CD14-positive monocyte (primary cell): ENCODE measurements around the gene NR2F1. TPM values are rescaled to one million over a fixed set of nuclear protein-coding genes. Genes with fewer than 3 reads are reported as not detected.
A peak's percentile ranks its signal among the peaks of the same experiment; 100 is the strongest.

Experiments used
- DNase-seq, 3 donors: peaks; one replicate each; pipeline ENCODE4 v3.0.0-alpha.2; 2011 to 2022
- H2AFZ ChIP-seq: 2 replicates; pipeline ENCODE4 v1.6.0; 2012; ENCODE audit warnings: mild to moderate bottlenecking, low read depth, low read length, inconsistent platforms; ENCODE audit not compliant: insufficient read depth, poor library complexity, severe bottlenecking
- H3K27ac ChIP-seq, 2 donors: 1 replicate in 1 of 2; 2 replicates in 1 of 2; pipeline ENCODE4 v1.5.1; 2012 to 2013; ENCODE audit warnings: low read length in 2 of 2, control low read depth in 1 of 2, inconsistent platforms in 1 of 2, low read depth in 1 of 2, mild to moderate bottlenecking in 1 of 2
- H3K27me3 ChIP-seq, 2 donors: one replicate each; pipeline versions ENCODE4 v1.6.0 to v1.6.1; 2011 to 2013; ENCODE audit warnings: low read length in 2 of 2; ENCODE audit not compliant: control insufficient read depth in 2 of 2, insufficient read depth in 2 of 2
- H3K36me3 ChIP-seq, 2 donors: replicated peaks in 1 of 2; 1 replicate in 1 of 2; 2 replicates in 1 of 2; pipeline versions ENCODE4 v1.5.1 to v1.6.1; 2012 to 2013; ENCODE audit warnings: low read length in 2 of 2, control low read depth in 1 of 2, inconsistent platforms in 1 of 2, mild to moderate bottlenecking in 1 of 2; ENCODE audit not compliant: insufficient read depth in 2 of 2, control insufficient read depth in 1 of 2
- H3K4me1 ChIP-seq, 2 donors: 1 replicate in 1 of 2; 2 replicates in 1 of 2; pipeline versions ENCODE4 v1.5.1 to v1.6.1; 2012 to 2013; ENCODE audit warnings: low read length in 2 of 2, control low read depth in 1 of 2, inconsistent platforms in 1 of 2, mild to moderate bottlenecking in 1 of 2, moderate library complexity in 1 of 2; ENCODE audit not compliant: insufficient read depth in 2 of 2, control insufficient read depth in 1 of 2
- H3K4me2 ChIP-seq: replicated peaks from 2 replicates; pipeline ENCODE3; 2012; ENCODE audit warnings: low read length, moderate library complexity, mild to moderate bottlenecking; ENCODE audit not compliant: poor library complexity, severe bottlenecking; ENCODE audit errors: extremely low read depth
- H3K4me3 ChIP-seq, 3 experiments: fragments of 200-600 bp in 1 of 3; sonication (generic) in 1 of 3; replicated peaks in 1 of 3; 1 replicate in 2 of 3; 2 replicates in 1 of 3; pipeline ENCODE4 v1.5.1; 2011 to 2013; ENCODE audit warnings: low read length in 3 of 3, mild to moderate bottlenecking in 3 of 3, control low read depth in 2 of 3, low read depth in 2 of 3, inconsistent platforms in 1 of 3, moderate library complexity in 1 of 3
- H3K79me2 ChIP-seq: 2 replicates; pipeline ENCODE4 v1.6.0; 2012; ENCODE audit warnings: mild to moderate bottlenecking, control low read depth, inconsistent platforms, low read length, moderate library complexity; ENCODE audit not compliant: insufficient read depth
- H3K9ac ChIP-seq: 2 replicates; pipeline ENCODE4 v1.6.0; 2017; ENCODE audit warnings: low read length, mild to moderate bottlenecking; ENCODE audit not compliant: insufficient read depth, poor library complexity, severe bottlenecking
- H3K9me3 ChIP-seq, 2 donors: replicated peaks in 1 of 2; 1 replicate in 1 of 2; 2 replicates in 1 of 2; pipeline versions ENCODE4 v1.5.1 to v1.6.1; 2012 to 2013; ENCODE audit warnings: low read length in 2 of 2, control low read depth in 1 of 2; ENCODE audit not compliant: control insufficient read depth in 1 of 2, insufficient read depth in 1 of 2
- H4K20me1 ChIP-seq: 2 replicates; pipeline ENCODE4 v1.6.0; 2012; ENCODE audit warnings: mild to moderate bottlenecking, low read length, control low read depth, moderate library complexity; ENCODE audit not compliant: insufficient read depth
- H3K27ac Mint-ChIP-seq, 7 donors: one replicate each; pipeline ENCODE4 v1.8.0; 2020; ENCODE audit warnings: mild to moderate bottlenecking in 7 of 7, mixed read lengths in 7 of 7, moderate library complexity in 6 of 7, inconsistent platforms in 2 of 7
- H3K27me3 Mint-ChIP-seq, 3 donors: one replicate each; pipeline ENCODE4 v1.8.0; 2021 to 2022; ENCODE audit warnings: low read depth in 3 of 3, mild to moderate bottlenecking in 3 of 3, mixed read lengths in 3 of 3, moderate library complexity in 3 of 3, inconsistent platforms in 1 of 3
- H3K36me3 Mint-ChIP-seq, 2 donors: one replicate each; pipeline ENCODE4 v1.8.0; 2020; ENCODE audit warnings: mixed read lengths in 2 of 2, inconsistent platforms in 1 of 2, mild to moderate bottlenecking in 1 of 2
- H3K4me1 Mint-ChIP-seq: one replicate; pipeline ENCODE4 v1.8.0; 2020; ENCODE audit warnings: mild to moderate bottlenecking, mixed read lengths
- H3K4me3 Mint-ChIP-seq, 2 donors: one replicate each; pipeline ENCODE4 v1.8.0; 2020; ENCODE audit warnings: mild to moderate bottlenecking in 2 of 2, mixed read lengths in 2 of 2, moderate library complexity in 1 of 2
- H3K9me3 Mint-ChIP-seq, 7 donors: one replicate each; pipeline ENCODE4 v1.8.0; 2020 to 2022; ENCODE audit warnings: mixed read lengths in 7 of 7, mild to moderate bottlenecking in 6 of 7, moderate library complexity in 6 of 7, inconsistent platforms in 2 of 7
- CTCF ChIP-seq: fragments of 200-600 bp; IDR thresholded peaks from one replicate; pipeline ENCODE4 v1.8.0; 2022; ENCODE audit warnings: antibody characterized with exemption, mild to moderate bottlenecking
- WGBS: methylation state at CpG from one replicate; pipeline ENCODE4 v1.1.5; 2013; ENCODE audit warnings: missing lambda C conversion rate; ENCODE audit not compliant: insufficient coverage; 5-methylcytosine and 5-hydroxymethylcytosine counted together
- intact Hi-C, 2 donors: fragments of 100-400 bp; cut with micrococcal nuclease; formaldehyde crosslinking; loops; one replicate each; pipeline versions ENCODE4 v1.15.0 to v1.15.1; 2023
- polyA plus RNA-seq, 3 donors: library from polyadenylated mRNA; depleted of rRNA in 1 of 3; unstranded in 2 of 3; stranded (reverse) in 1 of 3; fragments of 300-500 nt in 2 of 3; fragments of >200 nt in 1 of 3; fragmentation: Illumina TruSeq in 2 of 3; gene quantifications; 1 replicate in 2 of 3; 2 replicates in 1 of 3; pipeline ENCODE4 v1.2.3, GENCODE V29; 2012 to 2021

Gene NR2F1
- polyA plus RNA-seq, 3 donors, result not detected

- peak overlapping the region in 1 of 2 donors; percentile 79 for H3K4me3 Mint-ChIP-seq
- Histone ChIP-seq H3K36me3 (no peaks in the 10 kb centered on the region), H2AFZ (no peak overlapping the region), H3K4me3 (no peak overlapping the region), H3K4me2 (no peak overlapping the region), H3K27ac (no peak overlapping the region), H3K79me2 (no peaks in the 10 kb centered on the region), H4K20me1 (no peaks in the 10 kb centered on the region), H3K27me3 (peaks cover 94 to 99% of the 10 kb centered on the region in 2 donors), H3K9me3 (peaks cover 12 to 83% of the 10 kb centered on the region in 2 donors), H3K9ac (no peak overlapping the region), H3K4me1 (peaks cover 10 to 11% of the 10 kb centered on the region in 2 donors)
- no peak for DNase-seq
- peaks cover 0 to 41% (median 31%) of the 10 kb centered on the region in 3 donors for H3K27me3 Mint-ChIP-seq
- peaks cover 0 to 34% (median 22%) of the 10 kb centered on the region in 7 donors for H3K9me3 Mint-ChIP-seq
- H3K36me3 Mint-ChIP-seq, result peaks cover 3 to 11% of the 10 kb centered on the region in 2 donors
- TF ChIP-seq CTCF, result no peak
- H3K4me1 Mint-ChIP-seq, result peaks cover 8% of the 10 kb centered on the region
- 8% methylated on average over 9 of the region's 9 CpGs for WGBS
- intact Hi-C loops, result no loop called here
- H3K27ac Mint-ChIP-seq, result no peak overlapping the region
These were observed 18.8 kb downstream of the NR2F1 start for GRCh38 chr5:93601802-93602155.

- H2AFZ ChIP-seq, result no peak overlapping the region
- no peaks in the 10 kb centered on the region for H3K79me2 ChIP-seq
- no peaks in the 10 kb centered on the region for H3K36me3 ChIP-seq
- H3K4me1 ChIP-seq, result peaks cover 3 to 4% of the 10 kb centered on the region in 2 donors
- H3K9ac ChIP-seq, result no peak overlapping the region
- no peak overlapping the region for H3K4me3 ChIP-seq
- TF ChIP-seq CTCF, result no peak
- Mint-ChIP-seq H3K4me3 (peak overlapping the region in 1 of 2 donors; percentile 79), H3K27me3 (peaks cover 3 to 48% (median 34%) of the 10 kb centered on the region in 3 donors), H3K27ac (no peak overlapping the region), H3K36me3 (peaks cover 3 to 13% of the 10 kb centered on the region in 2 donors), H3K9me3 (peaks cover 0 to 29% (median 17%) of the 10 kb centered on the region in 7 donors), H3K4me1 (peaks cover 2% of the 10 kb centered on the region)
- WGBS, result 12% methylated on average over 31 of the region's 39 CpGs
- no peak for DNase-seq
- peaks cover 8 to 79% of the 10 kb centered on the region in 2 donors for H3K9me3 ChIP-seq
- peaks cover 98 to 99% of the 10 kb centered on the region in 2 donors for H3K27me3 ChIP-seq
- no peak overlapping the region for H3K4me2 ChIP-seq
- no peak overlapping the region for H3K27ac ChIP-seq
- intact Hi-C loops, result no loop called here
- H4K20me1 ChIP-seq, result no peaks in the 10 kb centered on the region
These were observed 19.4 kb downstream of the NR2F1 start for GRCh38 chr5:93602241-93603077.
